OCI-LY1 (cell line): Measurements from ENCODE around the gene VTI1B.

Experiments used
- H2AFZ ChIP-seq: fragments of 200-600 bp; sonication (generic), shearing (Covaris generic); 2 replicates; pipeline ENCODE4 v1.6.0; 2014; ENCODE audit warnings: antibody characterized with exemption, mild to moderate bottlenecking, low read length
- H3F3A ChIP-seq: fragments of 200-600 bp; sonication (generic), shearing (Covaris generic); 2 replicates; pipeline ENCODE4 v1.6.0; 2014; ENCODE audit warnings: mild to moderate bottlenecking, antibody characterized with exemption, low read length, moderate library complexity; ENCODE audit not compliant: insufficient read depth
- H3K27ac ChIP-seq: fragments of 200-600 bp; sonication (generic); 2 replicates; pipeline ENCODE4 v1.5.1; 2014; ENCODE audit warnings: low read length, mixed run types, mild to moderate bottlenecking, low read depth; ENCODE audit not compliant: poor library complexity, severe bottlenecking
- H3K27me3 ChIP-seq: fragments of 200-600 bp; sonication (generic); 2 replicates; pipeline ENCODE4 v1.6.0; 2014; ENCODE audit warnings: antibody characterized with exemption, mild to moderate bottlenecking, low read length, moderate library complexity; ENCODE audit not compliant: insufficient read depth
- H3K36me3 ChIP-seq: fragments of 200-600 bp; sonication (generic); 2 replicates; pipeline ENCODE4 v1.6.1; 2014; ENCODE audit warnings: mild to moderate bottlenecking, antibody characterized with exemption, low read length, moderate library complexity, mixed read lengths; ENCODE audit not compliant: insufficient read depth
- H3K4me1 ChIP-seq: fragments of 200-600 bp; sonication (generic); 2 replicates; pipeline ENCODE4 v1.5.1; 2014; ENCODE audit warnings: mild to moderate bottlenecking, low read length, moderate library complexity; ENCODE audit not compliant: insufficient read depth, severe bottlenecking
- H3K4me2 ChIP-seq: fragments of 200-600 bp; sonication (generic), shearing (Covaris generic); 2 replicates; pipeline ENCODE4 v1.6.1; 2014; ENCODE audit warnings: low read length
- H3K4me3 ChIP-seq: fragments of 200-600 bp; sonication (generic); 2 replicates; pipeline ENCODE4 v1.5.1; 2014; ENCODE audit warnings: low read length, low read depth, mild to moderate bottlenecking, mixed read lengths; ENCODE audit not compliant: poor library complexity, severe bottlenecking
- H3K79me2 ChIP-seq: fragments of 200-600 bp; shearing (Covaris generic); 2 replicates; pipeline ENCODE4 v1.6.1; 2016; ENCODE audit warnings: mixed run types, low read length, mixed read lengths; ENCODE audit not compliant: insufficient read depth
- H3K9ac ChIP-seq: fragments of 200-600 bp; sonication (generic), shearing (Covaris generic); 2 replicates; pipeline ENCODE4 v1.6.1; 2014; ENCODE audit warnings: mild to moderate bottlenecking, low read length, mixed read lengths
- H3K9me2 ChIP-seq: fragments of 200-600 bp; sonication (generic), shearing (Covaris generic); 2 replicates; pipeline ENCODE4 v1.6.1; 2014; ENCODE audit warnings: low read depth, mild to moderate bottlenecking, low read length, mixed read lengths
- H3K9me3 ChIP-seq: fragments of 200-600 bp; shearing (Covaris generic); 2 replicates; pipeline ENCODE4 v1.6.1; 2014; ENCODE audit warnings: low read length, mixed read lengths
- H4K20me1 ChIP-seq: fragments of 200-600 bp; sonication (generic), shearing (Covaris generic); 2 replicates; pipeline ENCODE4 v1.6.0; 2016; ENCODE audit warnings: mild to moderate bottlenecking, low read length; ENCODE audit not compliant: insufficient read depth
- CTCF ChIP-seq: fragments of 200-600 bp; sonication (generic), shearing (Covaris generic); IDR thresholded peaks from 2 replicates; pipeline ENCODE4 v1.5.1; 2017; ENCODE audit warnings: mild to moderate bottlenecking, antibody characterized with exemption, low read length, moderate library complexity, mixed read lengths
- EZH2 ChIP-seq: fragments of 200-600 bp; sonication (generic), shearing (Covaris generic); IDR thresholded peaks from 2 replicates; pipeline ENCODE4 v1.8.0; 2017; ENCODE audit warnings: borderline replicate concordance, mixed run types, mild to moderate bottlenecking, antibody characterized with exemption, low read length, moderate library complexity, mixed read lengths

The VTI1B gene

GRCh38 chr14:67633451-67634147 is 40.8 kb downstream of the VTI1B start:
- Histone ChIP-seq H3K36me3 (no peaks in the 10 kb centered on the region), H3K9ac (no peak overlapping the region), H3K4me2 (no peak overlapping the region), H2AFZ (no peak overlapping the region), H3K27me3 (no peaks in the 10 kb centered on the region), H3K9me2 (no peaks in the 10 kb centered on the region), H3K27ac (no peak overlapping the region), H3K9me3 (no peaks in the 10 kb centered on the region), H4K20me1 (no peaks in the 10 kb centered on the region), H3K4me3 (no peak overlapping the region), H3F3A (no peaks in the 10 kb centered on the region), H3K4me1 (peaks cover 5% of the 10 kb centered on the region), H3K79me2 (no peaks in the 10 kb centered on the region)
- no peak for TF ChIP-seq CTCF
- no peak for TF ChIP-seq EZH2

- no peaks in the 10 kb centered on the region for H3K27me3 ChIP-seq
- no peaks in the 10 kb centered on the region for H3K79me2 ChIP-seq
- H4K20me1 ChIP-seq = no peaks in the 10 kb centered on the region
- H3K9ac ChIP-seq = no peak overlapping the region
- no peaks in the 10 kb centered on the region for H3K9me2 ChIP-seq
- H3K9me3 ChIP-seq = no peaks in the 10 kb centered on the region
- no peak overlapping the region for H3K4me2 ChIP-seq
- no peaks in the 10 kb centered on the region for H3F3A ChIP-seq
- TF ChIP-seq EZH2 = no peak
- TF ChIP-seq CTCF = no peak
- no peaks in the 10 kb centered on the region for H3K36me3 ChIP-seq
- H3K4me1 ChIP-seq = no peaks in the 10 kb centered on the region
- no peak overlapping the region for H3K27ac ChIP-seq
- H2AFZ ChIP-seq = no peak overlapping the region
- H3K4me3 ChIP-seq = no peak overlapping the region
Observed at GRCh38 chr14:67630938-67631337, 43.5 kb downstream of the VTI1B start.

GRCh38 chr14:67630186-67630585 is 44.2 kb downstream of the VTI1B start:
- Histone ChIP-seq H3K4me1 (no peaks in the 10 kb centered on the region), H3K79me2 (no peaks in the 10 kb centered on the region), H3K4me3 (no peak overlapping the region), H2AFZ (no peak overlapping the region), H3F3A (no peaks in the 10 kb centered on the region), H3K9me3 (no peaks in the 10 kb centered on the region), H3K9me2 (no peaks in the 10 kb centered on the region), H3K9ac (no peak overlapping the region), H3K4me2 (no peak overlapping the region), H3K36me3 (no peaks in the 10 kb centered on the region), H3K27me3 (no peaks in the 10 kb centered on the region), H3K27ac (no peak overlapping the region), H4K20me1 (no peaks in the 10 kb centered on the region)
- no peak for TF ChIP-seq EZH2
- TF ChIP-seq CTCF = no peak
